T-helper 17 cell (primary cell): ENCODE data around the gene TRANK1. TPM values are rescaled to one million over a fixed set of nuclear protein-coding genes. Genes with fewer than 3 reads are reported as not detected.
A peak's percentile ranks its signal among the peaks of the same experiment; 100 is the strongest.
"Not testable (repeated sequence)": the region's sequence is repeated elsewhere in the genome, so short reads cannot be mapped to it uniquely, and the experiment has no call there.

Experiments used
- ATAC-seq: fragments of 150-1000 bp; cut with Tn5 transposase; 2 replicates; pipeline ENCODE4 v1.10.0; 2021; ENCODE audit warnings: mild to moderate bottlenecking, moderate library complexity
- DNase-seq, 3 donors: peaks; one replicate each; pipeline versions ENCODE4 v3.0.0 to v3.0.0-alpha.2; 2020 to 2021
- H3K9me3 ChIP-seq: one replicate; pipeline ENCODE4 v1.7.0; 2013; ENCODE audit warnings: low read length, mild to moderate bottlenecking; ENCODE audit not compliant: control insufficient read depth, poor library complexity, severe bottlenecking
- H3K27ac Mint-ChIP-seq: one replicate; pipeline ENCODE4 v1.8.0; 2022; ENCODE audit warnings: mild to moderate bottlenecking, moderate library complexity, mixed read lengths
- H3K27me3 Mint-ChIP-seq: one replicate; pipeline ENCODE4 v1.8.0; 2022; ENCODE audit warnings: mixed read lengths
- H3K36me3 Mint-ChIP-seq: one replicate; pipeline ENCODE4 v1.8.0; 2022; ENCODE audit warnings: low read depth, mixed read lengths
- H3K4me1 Mint-ChIP-seq: one replicate; pipeline ENCODE4 v1.8.0; 2022; ENCODE audit warnings: mild to moderate bottlenecking, mixed read lengths
- H3K4me3 Mint-ChIP-seq: one replicate; pipeline ENCODE4 v1.8.0; 2022; ENCODE audit warnings: mild to moderate bottlenecking, moderate library complexity, mixed read lengths
- total RNA-seq, 4 donors: library from RNA in 2 of 4; stranded (reverse) in 2 of 4; gene quantifications; one replicate each; pipeline ENCODE4 v1.2.3 and lab custom pipeline; 2022 to 2026

Gene TRANK1
- total RNA-seq, 2 donors from 2014 or later: 64.7 to 89.7 TPM

- Mint-ChIP-seq H3K27me3 (no peaks in the 10 kb centered on the region), H3K4me1 (peaks cover 14% of the 10 kb centered on the region), H3K4me3 (peak overlapping the region; percentile 87), H3K27ac (peak overlapping the region; percentile 70), H3K36me3 (peaks cover 6% of the 10 kb centered on the region)
- H3K9me3 ChIP-seq: no peaks in the 10 kb centered on the region
- DNase-seq (no peak), ATAC-seq (no peak)
Measured at GRCh38 chr3:36945333-36945980, 603 bp upstream of the TRANK1 start.

- Mint-ChIP-seq H3K36me3 (peaks cover 3% of the 10 kb centered on the region), H3K27me3 (no peaks in the 10 kb centered on the region), H3K27ac (peak overlapping the region; percentile 11), H3K4me1 (peaks cover 16% of the 10 kb centered on the region), H3K4me3 (peak overlapping the region; percentile 87)
- no peaks in the 10 kb centered on the region for H3K9me3 ChIP-seq
- DNase-seq (peak; percentile 10 to 26 (median 12)), ATAC-seq (peak; percentile 37)
Measured at GRCh38 chr3:36944012-36944640, 728 bp downstream of the TRANK1 start.

GRCh38 chr3:36943601-36944000, 1.3 kb downstream of the TRANK1 start:
- ATAC-seq (no peak), DNase-seq (no peak)
- peak overlapping the region; percentile 87 for H3K4me3 Mint-ChIP-seq
- peaks cover 2% of the 10 kb centered on the region for H3K36me3 Mint-ChIP-seq
- peaks cover 16% of the 10 kb centered on the region for H3K4me1 Mint-ChIP-seq
- no peaks in the 10 kb centered on the region for H3K9me3 ChIP-seq
- H3K27me3 Mint-ChIP-seq: no peaks in the 10 kb centered on the region
- H3K27ac Mint-ChIP-seq: peak overlapping the region; percentile 11

GRCh38 chr3:36942638-36943248, 2.1 kb downstream of the TRANK1 start:
- Mint-ChIP-seq H3K36me3 (peaks cover 2% of the 10 kb centered on the region), H3K4me3 (no peak overlapping the region), H3K27ac (no peak overlapping the region), H3K4me1 (peaks cover 16% of the 10 kb centered on the region), H3K27me3 (no peaks in the 10 kb centered on the region)
- H3K9me3 ChIP-seq: no peaks in the 10 kb centered on the region
- ATAC-seq (no peak), DNase-seq (no peak)

- H3K27ac Mint-ChIP-seq: no peak overlapping the region
- DNase-seq (no peak), ATAC-seq (no peak)
- no peaks in the 10 kb centered on the region for H3K36me3 Mint-ChIP-seq
- H3K4me3 Mint-ChIP-seq: no peak overlapping the region
- H3K9me3 ChIP-seq: no peaks in the 10 kb centered on the region
- H3K27me3 Mint-ChIP-seq: no peaks in the 10 kb centered on the region
- H3K4me1 Mint-ChIP-seq: peaks cover 16% of the 10 kb centered on the region
Measured at GRCh38 chr3:36941658-36942057, 3.2 kb downstream of the TRANK1 start.

- Mint-ChIP-seq H3K4me1 (peaks cover 16% of the 10 kb centered on the region), H3K27ac (no peak overlapping the region)
- ATAC-seq: no peak
Measured at GRCh38 chr3:36941162-36941561, 3.7 kb downstream of the TRANK1 start.

GRCh38 chr3:36937492-36937891, 7.4 kb downstream of the TRANK1 start:
- Mint-ChIP-seq H3K27me3 (no peaks in the 10 kb centered on the region), H3K4me1 (peaks cover 15% of the 10 kb centered on the region), H3K36me3 (peaks cover 3% of the 10 kb centered on the region), H3K27ac (no peak overlapping the region), H3K4me3 (no peak overlapping the region)
- H3K9me3 ChIP-seq: no peaks in the 10 kb centered on the region
- ATAC-seq (no peak), DNase-seq (no peak)

More at GRCh38 chr3:36941162-36941561, 3.7 kb downstream of the TRANK1 start:
- no peak for DNase-seq
- Mint-ChIP-seq H3K27me3 (no peaks in the 10 kb centered on the region), H3K4me3 (no peak overlapping the region), H3K36me3 (no peaks in the 10 kb centered on the region)
- no peaks in the 10 kb centered on the region for H3K9me3 ChIP-seq

GRCh38 chr3:36933540-36934296, 11.1 kb downstream of the TRANK1 start:
- no peak overlapping the region for H3K4me3 Mint-ChIP-seq
- DNase-seq: no peak
- no peaks in the 10 kb centered on the region for H3K27me3 Mint-ChIP-seq
- peaks cover 10% of the 10 kb centered on the region for H3K4me1 Mint-ChIP-seq
- no peak for ATAC-seq
- H3K36me3 Mint-ChIP-seq: peaks cover 3% of the 10 kb centered on the region
- peak overlapping the region; percentile 34 for H3K27ac Mint-ChIP-seq
- no peaks in the 10 kb centered on the region for H3K9me3 ChIP-seq

- H3K36me3 Mint-ChIP-seq: not testable (repeated sequence)
Measured at GRCh38 chr3:36931424-36931823, 13.4 kb downstream of the TRANK1 start.

GRCh38 chr3:36928220-36928619, 16.6 kb downstream of the TRANK1 start:
- H3K9me3 ChIP-seq: no peaks in the 10 kb centered on the region
- Mint-ChIP-seq H3K4me1 (peaks cover 13% of the 10 kb centered on the region), H3K4me3 (no peak overlapping the region), H3K27ac (no peak overlapping the region), H3K27me3 (no peaks in the 10 kb centered on the region), H3K36me3 (peaks cover 5% of the 10 kb centered on the region)
- DNase-seq (no peak), ATAC-seq (no peak)

More at GRCh38 chr3:36931424-36931823, 13.4 kb downstream of the TRANK1 start:
- peaks cover 12% of the 10 kb centered on the region for H3K4me1 Mint-ChIP-seq
- H3K4me3 Mint-ChIP-seq, H3K27ac Mint-ChIP-seq, ATAC-seq, DNase-seq, H3K9me3 ChIP-seq, H3K27me3 Mint-ChIP-seq: not testable (repeated sequence)

- no peak overlapping the region for H3K27ac Mint-ChIP-seq
- DNase-seq (no peak), ATAC-seq (no peak)
- no peak overlapping the region for H3K4me3 Mint-ChIP-seq
- H3K27me3 Mint-ChIP-seq: no peaks in the 10 kb centered on the region
- H3K9me3 ChIP-seq: peaks cover 2% of the 10 kb centered on the region
- H3K36me3 Mint-ChIP-seq: peaks cover 5% of the 10 kb centered on the region
- peaks cover 14% of the 10 kb centered on the region for H3K4me1 Mint-ChIP-seq
Measured at GRCh38 chr3:36926292-36926897, 18.5 kb downstream of the TRANK1 start.

GRCh38 chr3:36924744-36925521, 19.9 kb downstream of the TRANK1 start:
- H3K9me3 ChIP-seq: peaks cover 2% of the 10 kb centered on the region
- no peaks in the 10 kb centered on the region for H3K27me3 Mint-ChIP-seq
- no peak for ATAC-seq
- peaks cover 14% of the 10 kb centered on the region for H3K4me1 Mint-ChIP-seq
- DNase-seq: no peak
- no peak overlapping the region for H3K27ac Mint-ChIP-seq
- H3K4me3 Mint-ChIP-seq: peak overlapping the region; percentile 7
- H3K36me3 Mint-ChIP-seq: peaks cover 5% of the 10 kb centered on the region
